ENCODE data around the gene ROGDI. TPM values are rescaled to one million over a fixed set of nuclear protein-coding genes. Genes with fewer than 3 reads are reported as not detected.

ROGDI gene
- total RNA-seq, 1 experiment from 2014 or later = 25.8 TPM

DNA sequence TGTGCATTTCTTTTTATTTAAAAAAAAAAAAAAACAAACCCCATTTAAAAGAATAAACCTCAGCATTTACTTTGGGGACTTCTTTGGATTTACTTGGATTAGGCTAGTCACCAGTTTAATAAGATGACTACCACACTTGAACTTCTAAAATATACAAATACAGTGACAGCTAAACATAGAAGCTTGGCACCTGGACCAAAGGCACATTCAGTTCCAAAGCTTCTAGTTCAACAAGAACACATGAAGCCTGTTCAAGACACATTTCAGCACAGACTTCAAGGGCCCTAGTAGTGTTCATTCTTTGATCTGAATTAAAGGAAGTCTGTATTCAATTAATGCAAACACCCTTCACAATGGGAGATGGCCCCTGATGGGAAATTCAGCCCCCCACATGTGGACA lies 11.6 kb upstream of the ROGDI start:
- DNase-seq (ENCODE audit: low read depth) = no peak

DNA sequence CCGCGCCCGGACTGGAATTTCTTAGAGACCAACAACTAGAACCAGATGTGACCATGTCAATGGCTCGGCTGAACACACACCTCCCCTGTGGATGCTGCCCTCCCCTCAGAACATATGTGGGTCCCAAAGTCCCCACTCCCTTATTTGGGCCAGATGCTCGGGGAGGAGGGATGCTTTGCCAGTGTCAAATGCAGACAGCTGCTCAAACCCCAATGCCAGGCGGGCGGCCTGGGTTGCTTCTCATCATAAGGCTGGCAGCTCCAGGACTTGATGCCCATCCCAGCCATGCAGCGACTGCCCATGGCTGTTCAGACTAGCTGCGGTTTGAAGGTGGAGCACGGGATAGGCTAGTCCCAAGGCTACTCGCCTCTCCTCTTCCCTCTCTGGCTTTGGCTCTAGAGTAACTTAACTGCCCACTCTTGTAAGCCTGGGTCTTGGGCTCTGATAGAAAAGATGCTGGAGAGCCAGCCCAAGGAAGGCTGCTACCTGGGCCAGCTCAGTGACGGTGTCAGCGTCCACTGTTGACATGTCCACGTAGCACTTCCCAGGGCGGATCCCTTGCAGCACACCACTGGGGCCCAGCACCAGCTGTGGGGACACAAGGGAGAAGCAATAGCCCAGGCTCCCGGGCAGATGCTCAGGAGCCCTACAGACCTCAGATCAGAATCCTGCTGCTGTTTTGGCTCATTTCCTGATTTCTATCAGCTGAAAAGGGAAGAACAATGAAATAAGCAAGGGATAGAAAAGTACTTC lies 11.0 kb upstream of the ROGDI start:
- no peak for DNase-seq (ENCODE audit: low read depth)

DNA sequence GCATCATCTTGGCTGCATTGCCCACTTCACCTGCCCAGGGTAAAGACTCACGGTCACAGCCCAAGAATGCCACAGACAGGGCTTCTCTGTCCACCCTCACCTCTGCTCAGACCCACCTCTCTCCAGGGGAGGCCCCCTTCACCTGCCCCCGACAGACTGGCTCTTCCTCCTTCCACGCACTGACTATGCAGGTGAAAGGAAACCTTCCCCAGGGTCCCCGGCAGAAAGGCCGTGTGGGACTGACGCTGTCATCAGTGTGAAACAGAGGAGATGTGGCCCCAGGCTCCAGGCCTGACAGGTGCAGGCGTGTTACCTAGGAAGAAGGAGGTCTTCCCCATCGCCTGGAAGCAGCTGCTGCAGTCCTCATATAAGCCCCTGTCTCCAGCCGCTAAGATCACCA lies 9.3 kb upstream of the ROGDI start:
- DNase-seq (ENCODE audit: low read depth) = no peak

DNA sequence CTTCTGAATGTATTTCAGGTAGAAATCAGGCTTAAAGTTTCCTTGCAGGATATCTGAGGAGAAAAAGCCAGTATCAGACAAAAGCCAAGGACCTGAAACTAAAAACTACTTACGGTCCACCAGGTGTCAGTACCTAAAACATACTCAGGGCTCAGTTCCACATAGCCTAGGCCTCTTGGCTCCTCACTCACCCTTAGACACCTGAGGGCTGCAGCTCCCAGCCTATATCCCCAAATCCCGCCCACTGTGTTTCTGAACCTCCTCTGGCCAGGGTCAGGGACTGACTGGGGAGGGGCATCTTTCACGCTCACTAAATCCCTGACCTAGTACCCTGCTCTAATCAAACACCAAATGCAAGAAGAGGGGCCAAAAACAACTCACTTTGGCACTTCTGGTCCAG lies 8.8 kb upstream of the ROGDI start:
- no peak for DNase-seq (ENCODE audit: low read depth)

DNA sequence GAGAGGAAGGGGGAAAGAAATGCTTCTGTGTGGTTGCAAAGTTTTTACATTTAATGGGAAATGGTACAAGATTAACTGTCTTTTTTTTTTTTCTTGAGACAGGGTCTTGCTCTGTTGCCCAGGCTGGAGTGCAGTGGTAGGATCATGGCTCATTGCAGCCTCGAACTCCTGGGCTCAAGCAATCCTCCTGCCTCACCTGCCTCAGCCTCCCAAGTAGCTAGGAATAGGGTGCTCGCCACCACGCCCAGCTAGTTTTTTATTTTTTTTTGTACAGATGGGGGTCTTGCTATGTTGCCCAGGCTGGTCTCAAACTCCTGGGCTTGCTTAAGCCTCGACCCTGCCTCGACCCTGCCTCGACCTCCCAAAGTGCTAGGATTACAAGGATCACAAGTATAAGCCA lies 3.8 kb upstream of the ROGDI start:
- no peak for DNase-seq (ENCODE audit: low read depth)

DNA sequence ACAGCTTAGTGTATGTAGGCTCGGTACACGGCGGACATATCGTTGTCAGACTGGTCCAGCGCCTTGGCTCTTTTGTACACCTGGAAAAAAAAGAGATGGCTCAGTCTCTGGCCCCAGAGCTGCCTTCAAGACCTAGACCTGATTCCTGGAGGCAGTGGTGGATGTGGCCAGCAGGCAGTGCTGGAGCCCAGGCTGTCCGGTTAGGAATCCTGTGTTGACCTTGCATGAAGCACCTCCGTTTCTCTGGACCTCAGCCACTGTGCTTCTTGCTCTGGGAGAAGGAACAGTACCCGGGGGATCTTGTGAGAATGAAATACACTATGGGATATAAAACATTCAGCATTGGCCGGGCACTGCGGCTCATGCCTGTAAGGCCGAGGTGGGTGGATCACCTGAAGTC lies 2.8 kb upstream of the ROGDI start:
- DNase-seq (ENCODE audit: low read depth) = no peak

DNA sequence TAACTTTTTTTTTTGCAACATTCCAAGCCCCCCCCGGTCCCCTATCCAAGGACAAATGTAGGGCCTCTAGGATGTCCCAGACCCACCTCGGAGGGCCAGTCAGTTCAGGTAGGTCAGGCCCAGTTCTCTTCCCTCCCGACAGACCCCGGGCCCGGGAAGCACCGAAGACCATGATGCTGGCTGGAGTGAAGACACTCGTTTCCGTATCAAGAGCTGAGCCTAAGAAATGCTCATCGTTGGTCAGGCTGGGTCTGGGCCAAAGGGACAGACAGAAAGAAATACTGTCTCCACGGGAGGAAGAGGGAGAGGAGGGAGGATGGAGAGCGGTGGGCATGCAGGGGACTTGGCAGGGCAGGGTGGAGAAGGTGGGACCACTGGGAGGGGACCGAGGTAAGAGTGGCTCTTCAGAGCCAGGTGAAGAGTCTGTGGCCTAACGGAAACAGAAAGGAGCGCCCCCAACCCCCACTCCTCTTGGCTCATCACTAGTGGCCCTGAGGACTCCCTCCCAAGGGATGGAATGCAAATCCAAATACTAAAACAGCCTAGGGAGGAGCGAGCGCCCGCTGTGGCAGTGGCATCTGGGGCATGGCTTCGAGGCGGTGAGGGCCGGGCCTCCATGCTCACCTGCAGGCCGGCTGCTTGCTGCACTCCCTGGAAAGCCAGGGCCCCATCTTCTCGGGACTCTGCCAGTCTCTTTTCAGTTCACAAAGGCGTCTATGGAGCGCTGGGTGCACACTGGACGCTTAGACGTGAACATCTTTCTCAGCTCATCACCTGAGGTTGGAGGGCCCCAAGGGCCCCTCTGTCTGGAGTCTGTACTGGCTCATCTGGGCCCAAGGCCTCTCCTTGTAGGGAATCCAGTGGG lies 1.7 kb upstream of the ROGDI start:
- no peak for DNase-seq (ENCODE audit: low read depth)

DNA sequence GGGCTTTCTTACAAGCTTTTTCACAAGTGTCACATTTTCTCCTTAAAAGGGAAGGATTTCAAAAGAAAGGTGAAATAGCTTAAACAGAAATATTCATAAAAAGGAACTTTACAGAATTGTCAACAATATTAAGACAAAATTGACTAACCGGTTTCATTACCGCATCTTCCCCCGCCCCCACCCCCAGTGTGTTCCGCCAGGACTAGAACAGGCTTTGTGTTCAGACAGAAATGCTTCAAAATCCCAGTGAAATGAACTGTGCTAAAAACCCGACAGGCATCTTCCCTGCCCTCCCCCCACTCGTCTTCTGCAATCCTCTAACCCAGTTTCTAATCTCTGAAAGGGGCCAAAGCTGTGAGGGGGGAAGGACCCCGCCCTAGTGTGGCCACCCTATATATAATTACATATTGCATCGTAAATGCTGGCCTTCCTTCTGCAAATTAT lies 990 bp upstream of the ROGDI start:
- no peak for DNase-seq (ENCODE audit: low read depth)

DNA sequence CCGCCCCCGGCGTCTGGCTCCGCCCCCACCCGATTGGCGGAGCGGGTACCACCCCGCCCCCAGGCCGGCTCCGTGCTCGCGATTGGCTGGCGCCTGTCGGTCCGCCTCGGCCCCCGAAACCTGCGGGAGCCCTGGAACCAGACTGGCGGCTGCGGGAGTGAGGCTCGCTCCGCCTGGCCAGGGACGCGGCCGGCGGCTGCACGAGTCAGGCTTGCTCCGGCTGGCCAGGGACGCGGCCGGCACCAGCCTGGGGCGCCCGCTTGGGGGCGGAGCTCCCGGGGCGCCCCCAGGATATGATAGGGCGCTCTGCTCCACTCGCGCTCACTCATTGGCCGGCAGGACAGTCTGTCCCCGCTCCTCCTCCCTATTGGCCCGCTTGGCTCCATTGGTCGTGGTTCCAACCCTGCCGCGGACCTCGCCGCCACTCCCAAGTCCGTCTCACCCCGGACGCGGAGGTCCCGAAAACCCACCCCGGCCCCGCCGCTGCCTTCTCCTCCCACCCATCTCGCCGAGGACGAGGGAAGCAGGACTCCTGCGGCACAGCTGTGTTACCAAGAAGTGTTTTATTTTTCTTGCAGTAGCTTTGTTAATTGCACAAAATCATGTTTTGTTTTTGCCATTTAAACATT lies 340 bp upstream of the ROGDI start:
- DNase-seq (ENCODE audit: low read depth) = peak; percentile 87

DNA sequence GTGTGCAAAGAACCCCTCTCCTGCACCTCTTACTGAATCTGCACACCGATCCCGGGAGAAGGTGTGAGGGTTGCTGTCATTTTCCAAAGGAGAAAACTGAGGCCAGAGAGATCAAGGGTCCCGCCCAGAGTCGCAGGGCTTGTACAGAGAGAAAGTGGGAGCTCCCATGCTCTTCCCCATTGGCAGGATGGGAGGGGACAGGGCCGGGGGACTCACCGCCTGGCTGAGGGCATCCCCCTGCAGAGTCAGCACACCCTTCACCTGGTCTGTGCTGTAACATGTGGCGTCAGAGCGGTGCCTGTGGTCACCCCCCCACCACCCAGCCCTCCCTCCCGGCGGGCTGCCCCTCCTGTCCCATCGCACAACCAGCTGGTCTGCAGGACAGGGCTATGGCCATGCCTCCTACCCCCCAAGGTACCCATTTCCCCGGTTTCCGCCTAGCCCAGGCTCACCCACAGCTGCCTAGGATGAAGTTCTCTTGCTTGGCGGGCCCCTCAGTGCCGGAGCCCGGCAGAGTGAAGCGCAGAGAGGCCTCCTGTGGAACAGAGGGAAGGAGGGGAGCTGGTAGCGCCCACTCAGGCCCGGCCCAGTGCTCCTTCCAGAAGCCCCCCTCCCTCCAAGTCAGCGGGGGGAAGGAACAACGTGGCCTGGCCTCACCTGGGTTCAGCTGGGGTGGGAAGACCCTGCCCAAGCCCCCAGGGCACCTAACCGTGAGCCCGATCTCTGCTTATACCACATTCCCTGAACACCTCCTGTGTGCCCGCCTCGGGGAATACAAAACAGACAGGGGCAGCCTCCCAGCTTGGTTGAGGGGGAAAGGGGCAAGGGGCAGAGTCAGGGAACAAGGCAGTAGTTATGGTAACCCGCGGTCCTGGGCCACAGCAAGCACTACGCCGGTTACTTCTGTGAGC lies 1.1 kb downstream of the ROGDI start:
- DNase-seq (ENCODE audit: low read depth) = no peak

DNA sequence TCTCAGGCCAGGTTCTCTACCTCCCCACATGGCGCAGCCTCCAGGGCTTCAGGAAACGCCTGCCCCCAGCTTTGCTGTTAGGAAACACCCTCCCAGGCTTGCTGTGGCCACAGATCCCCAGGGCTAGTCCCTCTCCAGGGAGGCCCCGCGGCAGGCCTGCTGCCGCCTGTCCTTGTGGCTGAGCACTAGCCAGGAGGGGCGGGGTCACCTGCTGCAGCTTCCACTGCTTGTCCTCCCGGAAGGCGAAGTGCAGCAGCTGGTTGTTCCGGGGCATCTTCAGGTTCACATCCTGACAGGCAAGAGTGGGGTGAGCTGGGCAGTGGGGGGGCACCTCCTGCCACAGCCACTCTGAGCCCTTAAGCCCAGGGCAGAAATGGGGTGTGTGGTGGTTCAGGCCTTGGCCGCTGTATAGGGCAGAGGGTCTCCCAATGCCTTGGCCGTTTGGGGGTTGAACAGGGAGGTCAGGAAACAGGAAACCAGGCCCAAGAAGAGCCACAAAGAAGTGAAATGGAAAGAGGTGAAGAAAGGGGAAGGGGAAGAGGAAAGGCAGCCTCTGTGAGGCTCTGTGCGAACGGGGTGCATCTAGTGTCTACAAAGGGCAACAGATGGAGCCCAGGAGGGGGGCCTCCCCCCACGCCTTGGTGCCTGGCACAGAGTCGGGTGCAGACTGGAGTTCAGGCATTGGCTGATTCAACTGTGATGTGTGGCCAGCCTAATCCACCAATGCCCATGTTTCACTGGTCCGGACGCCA lies 2.0 kb downstream of the ROGDI start:
- no peak for DNase-seq (ENCODE audit: low read depth)

DNA sequence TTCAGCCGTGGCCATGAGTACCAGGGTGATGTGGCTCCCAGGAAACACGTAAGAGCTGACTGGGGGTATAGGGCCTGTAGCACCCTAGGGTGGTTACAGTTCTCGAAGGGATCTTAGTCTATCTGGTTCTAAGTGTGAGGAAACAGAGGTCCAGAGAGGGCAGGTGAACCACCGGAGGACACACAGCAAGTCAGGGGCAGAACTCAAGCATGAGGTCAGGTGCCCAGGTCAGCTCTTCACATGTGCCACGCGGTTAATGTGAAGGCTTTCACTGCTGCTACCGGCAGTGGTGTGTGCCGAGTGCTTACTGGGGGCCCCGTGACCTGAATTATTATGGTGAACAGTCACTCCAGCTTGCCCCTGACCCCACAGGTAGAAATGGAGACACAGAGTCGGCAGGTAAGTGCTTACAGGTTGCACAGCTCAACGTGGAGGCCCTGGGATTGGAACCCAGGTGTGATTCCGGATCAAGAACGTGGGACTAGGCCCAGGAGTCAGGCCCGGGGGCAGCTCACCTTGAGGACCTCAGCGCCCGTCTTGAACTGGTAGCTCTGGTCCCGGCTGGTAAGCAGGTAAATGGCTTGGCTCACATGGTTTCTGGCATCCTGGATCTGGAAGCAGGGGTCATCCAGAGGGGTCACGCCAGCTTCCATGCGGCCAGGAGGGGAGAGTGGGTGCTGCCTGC lies 3.1 kb downstream of the ROGDI start:
- no peak for DNase-seq (ENCODE audit: low read depth)

DNA sequence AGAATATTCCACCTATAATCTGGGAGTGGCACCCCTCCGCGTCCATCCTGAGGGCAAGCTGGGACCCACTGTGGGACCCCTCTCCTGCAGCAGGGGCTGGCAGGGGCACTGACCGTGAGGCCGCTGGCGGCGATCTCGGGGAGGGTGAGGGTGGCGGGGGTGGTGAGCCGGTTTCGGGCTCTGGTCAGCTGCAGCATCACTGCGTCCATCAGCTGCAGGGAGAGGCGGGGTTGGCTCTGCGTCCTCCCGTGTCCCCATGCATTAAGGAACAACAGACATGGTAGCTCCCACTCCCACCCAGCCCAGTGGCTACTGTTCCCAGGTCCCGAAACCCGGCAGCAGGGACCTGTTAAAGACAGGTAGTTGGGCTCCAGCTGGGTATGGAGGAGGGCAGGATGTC lies 4.0 kb downstream of the ROGDI start:
- DNase-seq (ENCODE audit: low read depth) = no peak

DNA sequence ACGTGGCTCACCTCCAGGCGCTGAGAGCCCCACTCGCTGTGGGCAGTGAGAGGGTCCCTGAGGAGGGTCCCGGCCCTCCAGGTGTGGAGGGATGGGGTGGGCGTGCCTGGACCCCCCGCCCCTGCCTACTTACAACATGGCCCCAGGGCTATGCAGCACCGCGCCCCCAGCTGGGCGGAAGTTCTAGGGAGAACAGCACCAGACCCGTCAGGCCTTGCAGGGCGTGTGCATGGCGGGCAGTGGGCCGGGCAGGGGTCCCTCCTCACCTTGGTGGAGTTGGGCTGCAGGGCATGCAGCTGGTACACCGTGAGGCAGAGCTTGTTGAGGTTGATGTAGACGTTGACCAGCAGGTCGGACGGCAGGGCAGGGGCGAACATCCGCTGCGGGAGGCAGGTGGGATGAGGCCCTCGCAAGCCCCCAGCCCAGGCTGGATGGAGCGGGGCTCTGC lies 4.6 kb downstream of the ROGDI start:
- no peak for DNase-seq (ENCODE audit: low read depth)

DNA sequence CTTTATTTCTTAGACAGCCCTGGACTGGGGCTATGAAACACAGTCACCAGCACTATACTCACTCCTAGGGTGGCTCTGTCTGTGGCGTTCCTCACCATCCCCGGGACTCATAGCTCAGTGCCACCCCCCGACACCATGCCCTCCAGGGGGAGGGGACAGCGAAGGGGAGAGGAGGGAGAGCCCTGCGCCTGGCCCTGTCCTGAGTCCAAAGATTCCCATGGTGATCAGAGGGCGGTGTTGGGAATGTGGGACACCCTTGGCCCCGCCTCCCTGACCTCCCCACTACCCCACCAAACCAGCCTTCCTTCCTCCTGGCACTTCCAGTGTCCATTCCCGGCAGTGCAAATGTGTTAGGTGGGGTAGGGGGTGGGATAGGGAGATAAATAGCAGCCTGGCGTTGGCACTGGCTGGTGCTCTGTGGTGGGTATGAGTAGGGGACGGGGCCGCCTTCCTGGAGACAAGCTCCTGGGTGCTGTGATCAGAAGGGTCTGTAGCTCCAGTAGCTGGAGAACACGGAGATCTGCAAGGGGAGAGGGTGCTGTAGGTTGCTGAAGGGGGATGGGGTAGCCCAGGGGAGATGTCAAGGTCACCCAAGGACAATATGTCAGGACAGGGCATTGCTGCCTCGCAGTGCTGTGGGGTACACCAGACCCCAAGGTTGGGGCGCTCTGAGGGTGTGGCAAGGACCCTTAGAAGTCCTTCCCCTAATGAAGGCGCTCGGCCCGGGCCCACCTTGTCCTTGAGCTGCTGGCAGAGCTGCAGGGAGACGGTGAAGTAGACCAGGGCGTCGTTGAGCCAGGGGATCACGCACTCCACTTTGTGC lies 5.2 kb downstream of the ROGDI start:
- DNase-seq (ENCODE audit: low read depth) = no peak

DNA sequence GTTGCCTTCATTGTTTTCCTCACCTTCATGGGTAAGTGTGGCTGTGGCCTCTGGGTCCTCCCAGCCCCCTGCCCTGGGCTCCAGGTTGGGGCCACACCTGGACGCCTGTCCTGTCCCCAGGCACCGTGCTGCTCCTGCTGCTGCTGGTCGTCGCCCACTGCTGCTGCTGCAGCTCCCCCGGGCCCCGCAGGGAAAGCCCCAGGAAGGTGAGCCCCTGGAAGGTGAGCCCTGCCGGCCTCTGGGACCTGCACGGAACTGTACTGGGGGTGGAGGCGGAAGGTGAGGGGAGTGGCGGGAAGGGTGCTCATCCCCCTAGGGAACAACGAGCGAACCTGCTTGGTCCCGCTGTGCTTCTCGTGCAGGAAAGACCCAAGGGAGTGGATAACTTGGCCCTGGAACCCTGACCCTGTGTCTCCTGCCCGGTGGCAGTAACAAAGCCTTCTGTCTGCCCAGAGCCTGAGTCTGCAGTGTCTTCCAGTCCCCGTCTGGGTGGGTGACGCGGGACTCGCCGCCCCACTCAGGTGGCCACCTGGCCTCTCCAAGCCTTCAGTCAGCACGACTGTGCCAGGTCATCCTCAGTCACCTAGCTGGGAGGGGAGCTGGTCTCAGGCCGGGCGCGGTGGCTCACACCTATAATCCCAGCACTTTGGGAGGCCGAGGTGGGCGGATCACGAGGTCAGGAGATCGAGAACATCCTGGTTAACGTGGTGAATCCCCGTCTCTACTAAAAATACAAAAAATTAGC lies 6.4 kb downstream of the ROGDI start:
- no peak for DNase-seq (ENCODE audit: low read depth)

DNA sequence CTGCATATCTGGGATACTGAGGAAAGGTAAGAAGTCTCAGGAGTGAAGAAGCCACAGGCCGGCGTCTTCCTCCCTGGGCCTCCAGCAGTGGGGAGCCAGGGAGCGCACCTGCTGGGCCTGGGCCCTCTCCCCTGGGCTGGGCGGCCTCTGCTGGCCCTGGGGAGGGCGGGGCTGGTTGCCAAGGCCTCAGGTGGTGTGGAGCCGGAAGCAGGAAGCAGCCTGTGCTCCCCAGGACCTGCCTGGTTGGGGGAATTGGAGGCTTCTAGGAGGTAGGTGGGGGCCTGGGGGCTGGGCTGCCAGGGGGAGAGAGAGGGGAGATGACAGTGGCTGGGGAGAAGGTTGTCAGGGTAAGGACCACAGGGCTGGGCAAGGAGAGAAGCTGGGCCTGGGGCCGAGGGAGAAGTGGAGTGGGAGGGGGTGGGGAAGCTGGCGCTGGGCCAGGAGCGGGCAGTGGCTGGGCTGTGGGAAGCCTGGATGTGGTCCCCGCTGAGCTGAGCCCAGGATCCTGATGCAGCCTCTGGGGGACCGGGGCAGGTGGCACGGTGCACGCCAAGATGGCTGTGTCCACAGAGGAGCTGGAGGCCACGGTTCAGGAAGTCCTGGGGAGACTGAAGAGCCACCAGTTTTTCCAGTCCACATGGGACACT lies 7.1 kb downstream of the ROGDI start, which contains the start of gene SMIM22:
Gene SMIM22, plus strand, starts transcription at position 189 of the 647 bp plus-strand sequence. Its CDS starts 366 bp downstream, at position 555.
- DNase-seq (ENCODE audit: low read depth) = no peak

Data from LHCN-M2 (cell line).